Activated T-cell treated with anti-CD3 and anti-CD28 coated beads for 48 hours (primary cell): ENCODE results near the gene WASF1.
"Not testable (repeated sequence)": the region's sequence is repeated elsewhere in the genome, so short reads cannot be mapped to it uniquely, and the experiment has no call there.

Experiments
- DNase-seq: peaks from one replicate; pipeline ENCODE4 v3.0.0-alpha.2; 2020; ENCODE audit warnings: low read depth

WASF1 gene

DNA sequence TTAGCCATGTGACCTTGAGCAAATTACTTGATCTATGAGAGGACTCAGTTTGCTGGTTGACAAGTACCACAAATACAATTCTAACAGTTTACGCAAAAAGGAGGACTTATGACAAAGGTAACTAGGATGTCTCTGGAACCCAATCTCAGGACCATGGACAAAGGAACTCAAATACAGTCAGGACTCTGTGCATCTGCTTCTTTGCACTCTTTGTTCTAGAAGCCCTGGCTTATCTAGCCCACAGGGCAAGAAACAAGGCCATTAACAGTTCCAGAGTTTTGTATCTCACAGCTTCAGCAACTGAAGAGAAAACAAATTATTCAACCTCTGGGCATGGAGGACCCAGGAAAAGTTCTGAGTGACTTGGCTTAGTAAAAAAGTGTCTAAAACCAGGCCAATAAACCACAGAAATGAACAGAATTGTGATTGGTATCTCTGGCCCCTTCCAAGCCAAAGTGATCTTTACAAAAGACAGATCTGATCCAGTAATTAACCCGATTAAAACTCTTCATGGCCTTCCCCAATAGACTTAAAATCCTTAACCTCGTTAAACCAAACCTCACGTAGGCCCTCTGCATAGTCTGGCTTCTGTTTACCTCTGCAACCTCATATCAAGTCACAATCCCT, 5.9 kb downstream of the WASF1 start:
- no peak for DNase-seq

DNA sequence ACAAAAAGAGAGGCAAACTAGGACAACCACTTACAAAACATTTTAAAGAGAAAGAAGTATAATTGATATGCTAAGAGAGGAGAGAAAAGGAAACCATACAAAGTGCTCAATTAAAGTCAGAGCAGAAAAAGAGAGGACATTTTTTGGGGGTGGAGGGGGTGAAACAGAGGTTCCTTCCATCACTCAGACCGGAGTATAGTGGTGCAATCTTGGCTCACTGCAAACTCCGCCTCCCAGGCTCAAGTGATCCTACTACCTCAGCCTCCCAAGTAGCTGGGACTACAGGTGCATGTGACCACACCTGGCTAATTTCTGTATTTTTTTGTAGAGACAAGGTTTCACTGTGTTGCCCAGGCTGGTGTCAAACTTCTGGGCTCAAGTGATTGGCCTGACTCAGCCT, 9.4 kb downstream of the WASF1 start:
- DNase-seq, result no peak

GRCh38 chr6:110158479-110158878, 21.0 kb downstream of the WASF1 start:
- DNase-seq, result no peak

GRCh38 chr6:110147870-110148269, 31.6 kb downstream of the WASF1 start:
- no peak for DNase-seq

GRCh38 chr6:110140650-110141049, 38.8 kb downstream of the WASF1 start:
- no peak for DNase-seq

DNA sequence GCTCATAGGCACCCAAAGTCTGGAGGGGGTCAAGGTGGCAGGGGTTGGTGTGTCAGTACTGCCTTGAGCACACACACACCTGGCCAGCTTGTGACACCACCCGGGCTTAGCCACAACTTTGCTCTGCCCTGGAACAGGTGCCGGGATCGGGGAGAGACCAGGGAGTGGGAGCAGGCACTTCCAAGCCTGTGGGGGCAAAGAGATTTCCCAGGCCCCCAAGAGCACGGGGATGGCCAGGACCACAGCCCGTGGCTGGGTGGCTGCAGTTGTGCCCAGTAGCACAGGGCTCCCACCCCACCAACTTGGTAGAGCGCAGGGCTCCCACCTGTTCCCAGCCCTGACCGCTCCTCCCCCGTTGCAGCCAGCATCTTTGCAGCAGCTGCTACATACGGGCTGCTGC, 40.4 kb downstream of the WASF1 start:
- no peak for DNase-seq

DNA sequence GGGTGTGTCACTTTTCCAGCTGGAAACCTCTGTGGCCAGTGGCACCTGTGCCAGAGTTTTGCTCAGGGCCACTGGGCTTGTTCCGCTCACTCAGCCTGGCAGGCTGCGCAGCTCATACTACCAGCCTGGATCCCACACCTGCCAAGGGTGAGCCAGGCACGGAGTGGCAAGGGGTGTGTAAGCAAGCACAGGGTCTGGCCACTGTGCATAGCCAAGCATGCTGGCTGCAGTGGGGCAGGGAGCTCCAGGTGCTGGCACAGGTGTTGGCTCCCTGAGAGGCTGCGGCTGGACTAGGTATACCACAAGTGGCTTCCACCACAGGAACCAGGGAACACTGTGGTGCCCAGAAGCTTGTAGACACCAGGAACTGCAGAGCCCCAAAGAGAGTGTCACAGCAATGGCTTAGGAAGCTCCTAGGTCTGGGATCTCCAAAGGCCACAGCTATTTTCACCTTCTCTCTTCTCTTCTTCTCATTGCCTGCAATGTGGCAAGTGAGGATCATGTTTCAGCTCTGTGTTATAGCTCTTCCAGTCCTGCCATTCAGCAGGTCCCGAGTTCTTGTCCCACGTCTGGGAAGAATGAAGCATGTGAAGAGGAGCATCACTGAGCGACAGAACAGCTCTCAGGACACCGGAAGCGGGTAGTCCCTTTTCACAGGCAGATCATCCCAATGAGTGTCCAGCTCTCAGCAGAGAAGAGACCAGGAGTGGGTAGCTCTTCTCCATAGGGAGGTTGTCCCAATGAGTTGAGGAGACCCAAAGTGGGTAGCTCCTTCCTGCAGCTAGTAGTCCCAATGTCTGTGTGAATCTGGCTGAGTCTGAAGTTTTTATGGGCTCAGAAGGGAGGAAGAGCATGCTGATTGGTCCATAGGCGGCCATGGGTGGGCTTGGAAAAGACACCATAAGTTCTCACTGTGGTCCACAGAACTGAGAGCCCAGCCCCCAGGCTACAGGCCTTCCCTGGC, 41.3 kb downstream of the WASF1 start:
- no peak for DNase-seq

GRCh38 chr6:110130362-110130761, 49.1 kb downstream of the WASF1 start:
- DNase-seq, result no peak

- DNase-seq, result no peak
Observed at GRCh38 chr6:110128418-110128817, 51.1 kb downstream of the WASF1 start.

GRCh38 chr6:110125361-110125760, 54.1 kb downstream of the WASF1 start:
- DNase-seq, result no peak

- DNase-seq, result not testable (repeated sequence)
Observed at GRCh38 chr6:110121655-110122054, 57.8 kb downstream of the WASF1 start.

DNA sequence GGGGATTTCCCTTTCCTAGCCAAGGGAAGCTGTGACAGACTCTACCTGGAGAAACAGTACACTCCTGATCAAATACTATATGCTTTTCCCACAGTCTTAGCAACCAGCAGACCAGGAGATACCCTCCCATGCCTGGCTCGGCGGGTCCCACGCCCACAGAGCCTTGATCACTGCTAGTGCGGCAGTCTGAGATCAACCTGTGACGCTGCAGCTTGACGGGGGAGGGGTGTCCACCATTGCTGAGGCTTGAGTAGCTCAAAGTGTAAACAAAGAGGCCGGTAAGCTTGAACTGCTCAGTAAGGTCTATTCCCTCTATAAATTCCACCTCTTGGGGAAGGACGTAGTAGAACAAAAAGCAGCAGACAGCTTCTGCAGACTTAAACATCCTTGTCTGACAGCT, 63.2 kb downstream of the WASF1 start:
- DNase-seq, result no peak

DNA sequence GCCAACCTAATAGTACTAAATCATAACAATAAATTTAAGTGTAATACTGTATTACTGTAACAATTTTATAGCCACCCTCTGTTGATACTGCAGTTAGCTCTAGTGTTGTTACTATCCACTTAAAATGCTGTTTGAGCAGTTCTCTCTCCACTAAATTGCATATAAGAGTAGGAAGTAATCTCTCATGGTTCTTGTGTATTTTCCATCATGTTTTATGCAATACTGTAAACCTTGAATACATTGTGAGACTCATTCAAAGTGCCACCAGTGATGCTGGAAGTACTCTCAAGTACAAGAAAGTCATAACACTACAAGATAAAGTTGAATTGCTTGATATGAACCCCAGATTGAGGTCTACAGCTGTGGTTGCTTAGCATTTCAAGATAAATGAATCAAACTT, 65.5 kb downstream of the WASF1 start:
- DNase-seq, result no peak

DNA sequence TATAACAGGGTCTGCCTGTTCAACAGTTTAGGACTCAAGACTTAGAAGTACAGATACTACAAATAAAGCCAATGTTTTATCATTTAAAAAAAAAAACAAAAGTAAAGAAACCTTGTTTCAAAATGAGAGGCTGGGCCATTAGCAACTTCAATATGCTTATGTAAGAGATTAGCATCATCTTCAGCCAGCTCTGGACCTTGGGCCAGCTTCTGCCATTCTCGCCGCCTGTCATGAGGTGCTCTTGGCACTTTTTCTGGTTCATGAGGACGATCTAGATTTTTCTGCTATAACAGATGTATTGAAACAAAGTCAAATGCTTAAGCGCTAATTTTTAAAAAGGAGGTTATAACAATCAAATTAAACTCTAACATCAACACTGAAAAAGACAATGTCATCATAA, 74.2 kb downstream of the WASF1 start:
- no peak for DNase-seq

- no peak for DNase-seq
Observed at GRCh38 chr6:110103260-110103659, 76.2 kb downstream of the WASF1 start.

- DNase-seq, result no peak
Observed at GRCh38 chr6:110102411-110102810, 77.1 kb downstream of the WASF1 start.

- DNase-seq, result no peak
Observed at GRCh38 chr6:110101885-110102284, 77.6 kb downstream of the WASF1 start.

DNA sequence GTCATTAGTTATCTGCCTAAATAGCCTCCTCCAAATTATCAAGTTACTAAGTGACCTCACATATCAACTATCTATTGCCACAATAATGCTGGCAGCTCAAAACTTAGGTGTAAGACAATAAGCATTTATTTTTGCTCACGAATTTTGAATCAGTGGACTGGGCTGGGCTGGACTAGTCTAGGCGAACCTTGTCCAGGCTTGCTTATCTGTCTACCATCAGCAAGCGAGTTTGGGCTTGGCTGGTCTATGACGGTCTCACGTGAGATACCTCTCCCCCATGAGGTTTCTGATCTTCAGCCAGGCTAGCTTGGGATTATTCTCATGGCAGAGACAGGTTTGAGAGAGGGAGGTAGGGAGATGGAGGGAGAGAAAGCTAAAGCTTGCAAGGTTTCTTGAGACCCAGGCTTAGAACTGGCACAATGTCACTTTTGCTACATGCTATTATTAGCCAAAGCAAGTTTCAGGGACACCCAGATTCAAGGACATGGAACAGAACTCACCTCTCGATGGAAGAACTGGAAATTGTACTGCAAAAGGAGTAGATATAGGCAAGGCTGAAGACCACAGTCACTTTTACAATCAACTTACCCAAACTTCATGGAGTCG, 80.9 kb downstream of the WASF1 start:
- no peak for DNase-seq

DNA sequence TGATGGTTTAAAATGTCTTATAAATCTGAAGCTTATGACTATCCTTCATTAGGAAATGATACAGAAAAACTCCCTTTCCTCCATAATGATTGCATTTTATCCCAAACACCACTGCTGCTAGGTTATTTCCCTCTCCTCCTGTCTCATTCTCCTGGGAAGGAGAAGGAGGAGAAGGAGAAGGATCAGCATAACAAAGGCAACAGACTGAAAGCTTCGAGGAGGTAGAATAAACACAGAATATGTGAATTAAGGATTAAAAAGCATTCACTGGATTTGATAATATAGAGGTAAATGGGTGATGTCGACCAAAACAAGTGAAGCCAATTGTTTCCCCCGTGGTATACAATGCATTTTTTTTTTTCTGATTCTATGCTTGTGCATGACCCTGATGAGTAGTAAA, 82.0 kb downstream of the WASF1 start:
- no peak for DNase-seq

DNA sequence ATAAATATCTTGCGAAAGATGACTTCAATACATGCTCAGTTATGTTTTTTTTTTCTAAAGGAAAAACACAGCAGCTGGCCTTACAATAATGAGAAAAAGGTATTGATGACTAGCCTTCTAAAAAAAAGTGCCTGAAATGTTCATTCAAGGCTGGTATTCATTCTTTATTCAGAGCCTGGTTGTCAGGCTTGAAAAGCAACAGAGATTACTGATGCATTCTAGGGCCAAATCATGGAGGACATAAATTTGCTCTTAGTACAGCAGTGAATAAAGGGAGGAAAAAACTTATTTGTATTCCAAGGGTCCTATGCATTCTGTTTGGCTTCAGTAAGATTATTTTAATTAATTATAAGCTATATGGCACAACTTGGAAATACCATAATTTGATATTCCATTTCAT, 83.5 kb downstream of the WASF1 start:
- DNase-seq, result no peak

DNA sequence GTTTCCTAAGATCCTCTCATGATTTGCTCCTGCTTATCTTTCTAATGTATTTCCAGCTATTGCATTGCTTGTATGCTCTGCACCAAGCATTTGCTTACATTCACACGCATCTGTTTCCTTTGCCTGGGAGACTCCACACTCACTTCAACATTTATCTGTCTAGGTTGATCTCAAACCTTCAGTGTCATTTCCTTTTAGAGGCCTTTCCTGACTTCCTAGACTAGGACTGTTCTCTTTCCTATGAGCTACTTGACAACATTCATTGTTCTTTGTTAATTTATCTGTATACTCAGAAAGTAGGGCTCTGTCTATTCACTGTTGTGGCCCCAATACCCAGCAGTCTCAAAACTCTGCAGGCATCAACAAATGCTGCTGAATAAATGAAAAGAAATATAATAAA, 84.4 kb downstream of the WASF1 start:
- DNase-seq, result no peak

DNA sequence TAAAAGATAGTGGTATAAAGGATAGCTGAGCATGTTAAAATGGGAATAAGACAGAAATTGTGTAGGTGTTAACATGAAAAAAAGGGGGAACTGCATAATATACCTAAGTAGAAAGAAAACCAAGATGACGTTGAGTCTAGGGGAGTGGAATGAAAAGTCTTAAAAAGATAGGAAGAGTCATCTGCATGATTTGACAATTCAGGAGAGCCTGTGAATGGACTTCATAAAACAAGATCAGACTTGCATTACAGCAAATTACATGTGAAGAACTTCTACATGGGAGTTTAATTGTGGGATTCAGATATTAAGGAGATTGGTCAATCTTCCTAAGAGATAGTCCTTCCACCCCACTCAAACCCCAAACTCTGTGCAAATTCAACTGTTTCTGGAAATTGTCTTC, 85.5 kb downstream of the WASF1 start:
- no peak for DNase-seq

- no peak for DNase-seq
Observed at GRCh38 chr6:110090876-110091275, 88.6 kb downstream of the WASF1 start.
